COLO829 (cell line): ENCODE results near the gene WFDC2.
"Not testable (repeated sequence)": the region's sequence is repeated elsewhere in the genome, so short reads cannot be mapped to it uniquely, and the experiment has no call there.

Experiments
- DNase-seq: peaks from one replicate; pipeline ENCODE4 v3.0.0; 2012; ENCODE audit warnings: low spot score

The WFDC2 gene

GRCh38 chr20:45452238-45452637 lies 17.3 kb upstream of the WFDC2 start:
- no peak for DNase-seq

DNA sequence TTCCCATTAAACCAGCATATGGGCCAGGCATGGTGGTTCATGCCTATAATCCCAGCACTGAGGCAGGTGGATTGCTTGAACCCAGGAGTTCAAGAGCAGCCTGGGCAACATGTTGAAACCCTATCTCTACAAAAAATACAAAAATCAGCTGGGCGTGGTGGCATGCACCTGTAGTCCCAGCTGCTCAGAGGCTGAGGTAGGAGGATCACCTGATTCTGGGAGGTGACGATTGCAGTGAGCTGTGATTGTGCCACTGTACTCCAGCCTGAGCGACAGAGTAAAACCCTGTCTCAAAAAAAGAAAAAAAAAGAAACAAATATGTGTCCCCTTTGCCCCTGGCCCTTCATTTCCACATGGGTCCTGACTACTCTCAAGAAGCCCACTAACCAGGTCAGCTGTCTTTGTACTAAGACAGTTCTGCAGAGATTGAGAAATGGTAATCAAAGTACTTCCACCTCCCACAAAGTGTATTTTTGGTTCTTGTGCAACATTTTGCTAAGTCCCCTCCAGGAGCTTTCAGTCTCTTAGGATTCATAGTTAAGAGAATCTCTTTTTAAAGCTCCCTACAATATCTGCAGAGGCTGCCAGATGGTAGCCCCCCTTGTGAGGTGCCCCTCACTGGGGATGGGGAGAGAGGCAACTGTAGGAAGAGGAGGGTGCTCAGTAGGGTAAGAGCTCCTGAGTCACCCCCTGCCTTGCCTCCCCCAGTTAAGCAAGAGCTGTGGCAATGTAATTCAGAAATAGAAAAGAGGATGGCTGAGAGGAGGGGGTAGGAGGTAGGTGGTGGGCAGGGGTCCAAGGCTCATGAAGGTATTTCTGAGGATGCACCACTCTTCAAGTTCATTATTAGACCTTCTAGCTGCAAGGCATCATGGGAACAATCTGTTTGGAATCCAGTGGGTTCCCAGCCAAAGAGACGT lies 16.5 kb upstream of the WFDC2 start:
- DNase-seq: no peak

DNA sequence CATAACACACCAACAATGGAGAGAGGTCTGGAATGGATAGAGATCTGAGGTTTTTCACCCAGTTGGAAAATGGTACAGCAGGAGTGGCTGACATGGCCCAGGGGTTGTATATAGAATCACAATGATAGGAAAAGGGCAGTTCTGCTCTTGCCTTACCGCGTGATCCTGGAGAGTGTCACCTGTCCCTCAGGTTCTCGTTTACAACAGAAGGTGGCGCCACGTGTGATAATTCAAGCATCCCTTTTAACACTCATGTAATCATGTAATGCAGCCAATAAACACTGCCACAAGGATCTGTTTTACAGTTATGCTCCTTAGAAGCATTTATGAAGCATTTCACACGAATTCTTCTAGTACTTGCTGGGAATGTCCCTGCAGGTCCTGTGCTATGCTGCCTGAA lies 12.9 kb upstream of the WFDC2 start:
- no peak for DNase-seq

DNA sequence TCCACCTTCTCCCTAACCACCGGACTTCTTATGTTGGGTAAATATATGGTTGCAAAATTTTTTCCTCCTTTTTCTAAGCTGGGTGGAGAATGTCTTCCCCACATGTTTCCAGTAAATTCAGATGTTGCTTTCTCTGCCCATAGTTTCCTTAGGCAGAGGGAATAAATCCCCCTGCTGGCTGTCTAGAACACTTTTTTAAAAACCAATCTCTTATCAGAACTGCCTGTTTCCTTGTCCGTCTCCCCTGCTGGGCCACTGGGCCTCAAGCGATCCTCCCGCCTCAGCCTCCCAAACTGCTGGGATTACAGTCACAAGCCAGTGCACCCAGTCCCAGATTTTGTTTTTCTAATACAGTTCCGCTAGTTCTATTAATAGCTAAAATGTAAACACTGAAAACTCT lies 9.9 kb upstream of the WFDC2 start:
- no peak for DNase-seq

GRCh38 chr20:45461225-45461624 lies 8.3 kb upstream of the WFDC2 start:
- no peak for DNase-seq

DNA sequence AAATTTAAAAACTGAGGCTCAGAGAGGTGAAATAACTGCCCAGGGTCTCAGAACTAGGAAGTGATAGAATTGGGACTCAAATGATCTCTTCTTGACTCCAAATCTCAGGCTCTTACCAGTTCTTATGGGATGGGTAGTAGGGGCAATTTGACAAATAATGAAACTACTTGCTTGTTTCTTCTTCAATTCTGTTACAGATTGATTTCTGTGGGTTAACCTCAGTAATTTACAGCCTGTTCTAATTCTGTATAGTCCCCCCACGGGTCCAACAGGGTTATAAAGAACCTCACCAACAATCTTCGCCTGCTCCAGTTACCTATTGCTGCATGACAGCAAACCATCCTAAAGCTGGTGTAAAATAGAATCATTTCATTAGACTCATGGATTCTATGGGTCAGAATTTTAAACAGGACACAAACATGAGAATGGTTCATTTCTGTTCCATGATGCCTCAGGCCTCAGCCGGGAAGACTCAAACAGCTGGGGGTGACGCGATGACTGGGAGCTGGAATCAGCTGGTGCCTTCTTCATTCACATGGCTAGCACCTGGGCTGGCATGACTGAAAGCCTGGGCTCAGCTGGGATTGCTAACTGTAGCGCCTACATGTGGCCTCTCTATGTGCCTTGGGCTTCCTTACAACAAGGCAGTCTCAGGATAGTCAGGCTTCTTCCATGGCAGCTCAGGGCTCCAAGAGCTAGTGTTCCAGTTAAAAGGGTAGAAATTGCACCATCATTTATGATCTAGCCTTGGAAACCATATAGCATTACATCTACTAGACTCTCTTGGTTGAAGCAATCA lies 6.6 kb upstream of the WFDC2 start:
- DNase-seq: no peak

DNA sequence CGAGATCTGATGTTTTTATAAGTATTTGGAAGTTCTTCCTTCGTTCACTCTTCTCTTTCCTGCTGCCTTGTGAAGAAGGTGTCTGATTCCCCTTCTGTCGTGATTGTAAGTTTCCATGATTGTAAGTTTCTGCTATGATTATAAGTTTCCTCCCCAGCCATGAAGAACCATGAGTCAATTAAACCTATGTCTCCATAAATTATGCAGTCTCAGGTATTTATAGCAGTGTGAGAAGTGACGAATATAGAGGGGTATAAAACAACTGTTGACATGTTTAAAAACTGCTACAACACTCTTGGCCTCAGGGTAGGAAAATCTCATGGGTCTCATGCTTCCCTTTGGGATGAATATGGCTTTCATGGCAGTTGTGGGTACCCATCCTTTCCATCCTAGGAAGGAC lies 5.8 kb upstream of the WFDC2 start:
- DNase-seq: no peak

- DNase-seq: no peak
Observed at GRCh38 chr20:45465491-45466266, 3.9 kb upstream of the WFDC2 start.

DNA sequence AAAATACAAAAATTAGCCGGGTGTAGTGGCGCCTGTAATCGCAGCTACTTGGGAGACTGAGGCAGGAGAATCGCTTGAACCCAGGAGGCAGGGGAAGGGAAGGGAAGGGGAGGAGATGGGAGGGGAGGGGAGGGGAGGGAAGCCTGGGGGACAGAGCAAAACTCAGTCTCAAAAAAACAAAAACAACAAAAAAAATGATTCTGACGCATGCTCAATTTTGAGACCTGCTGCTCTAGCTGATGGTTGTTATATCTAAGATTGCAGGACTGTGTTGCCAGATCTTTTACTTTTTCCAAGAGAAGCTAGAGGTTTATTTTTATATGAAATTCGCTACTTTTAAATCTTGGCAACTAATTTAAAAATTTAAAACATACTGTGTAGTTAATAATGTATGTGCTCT lies 2.4 kb upstream of the WFDC2 start:
- DNase-seq: no peak

DNA sequence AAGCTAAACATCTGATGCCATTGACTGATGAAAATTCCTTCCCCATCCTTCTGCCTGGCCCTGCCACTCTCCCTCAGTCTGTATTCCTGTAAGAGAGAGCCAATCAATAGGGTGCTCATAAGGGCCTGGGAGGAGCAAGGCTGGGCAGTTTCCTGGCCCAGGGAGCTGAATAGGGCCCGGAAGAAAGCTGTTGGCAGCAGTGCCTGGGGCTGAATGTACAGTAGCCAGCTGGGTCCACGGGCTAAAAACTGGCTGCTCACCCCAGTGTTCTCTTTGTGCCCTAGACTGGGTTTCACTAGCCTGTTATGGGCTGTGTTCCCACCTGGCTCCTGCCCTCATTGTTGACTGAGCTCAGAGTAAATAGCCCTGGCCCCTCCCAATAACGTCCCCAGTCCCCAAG lies 1.7 kb upstream of the WFDC2 start:
- DNase-seq: no peak

- no peak for DNase-seq
Observed at GRCh38 chr20:45470262-45470931, 844 bp downstream of the WFDC2 start.

DNA sequence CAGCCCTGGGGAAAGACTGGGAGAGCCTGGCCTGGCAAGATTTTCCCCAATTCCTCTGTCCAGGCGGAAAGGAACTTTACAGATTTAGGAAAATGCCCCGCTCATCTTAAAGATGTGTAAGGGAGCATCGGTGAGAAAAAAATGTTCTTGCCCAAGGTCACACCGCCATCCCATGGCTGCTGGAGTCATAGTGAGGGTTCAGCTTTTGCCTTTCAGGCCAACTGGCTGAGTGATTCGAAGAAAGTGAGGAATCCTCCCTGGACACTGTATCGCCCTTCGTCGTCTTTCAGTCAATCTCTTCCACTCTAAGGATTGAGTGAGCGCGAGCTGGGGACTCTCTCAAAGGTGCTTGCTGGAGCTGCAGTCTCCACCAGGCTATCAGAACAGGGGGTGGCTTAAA lies 1.4 kb downstream of the WFDC2 start:
- DNase-seq: no peak

DNA sequence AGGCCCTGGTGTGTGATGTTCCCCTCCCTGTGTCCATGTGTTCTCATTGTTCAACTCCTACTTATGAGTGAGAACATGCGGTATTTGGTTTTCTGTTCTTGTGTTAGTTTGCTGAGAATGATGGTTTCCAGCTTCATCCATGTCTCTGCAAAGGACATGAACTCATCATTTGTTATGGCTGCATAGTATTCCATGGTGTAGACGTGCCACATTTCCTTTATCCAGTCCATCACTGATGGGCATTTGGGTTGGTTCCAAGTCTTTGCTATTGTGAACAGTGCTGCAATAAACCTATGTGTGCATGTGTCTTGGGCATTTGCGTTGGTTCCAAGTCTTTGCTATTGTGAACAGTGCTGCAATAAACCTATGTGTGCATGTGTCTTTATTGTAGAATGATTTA lies 2.7 kb downstream of the WFDC2 start:
- not testable (repeated sequence) for DNase-seq

GRCh38 chr20:45477530-45478148 lies 8.1 kb downstream of the WFDC2 start:
- not testable (repeated sequence) for DNase-seq

- DNase-seq: no peak
Observed at GRCh38 chr20:45479822-45480221, 10.3 kb downstream of the WFDC2 start.

GRCh38 chr20:45484676-45485075 lies 15.1 kb downstream of the WFDC2 start:
- DNase-seq: no peak

GRCh38 chr20:45485388-45485787 lies 15.8 kb downstream of the WFDC2 start:
- DNase-seq: no peak

DNA sequence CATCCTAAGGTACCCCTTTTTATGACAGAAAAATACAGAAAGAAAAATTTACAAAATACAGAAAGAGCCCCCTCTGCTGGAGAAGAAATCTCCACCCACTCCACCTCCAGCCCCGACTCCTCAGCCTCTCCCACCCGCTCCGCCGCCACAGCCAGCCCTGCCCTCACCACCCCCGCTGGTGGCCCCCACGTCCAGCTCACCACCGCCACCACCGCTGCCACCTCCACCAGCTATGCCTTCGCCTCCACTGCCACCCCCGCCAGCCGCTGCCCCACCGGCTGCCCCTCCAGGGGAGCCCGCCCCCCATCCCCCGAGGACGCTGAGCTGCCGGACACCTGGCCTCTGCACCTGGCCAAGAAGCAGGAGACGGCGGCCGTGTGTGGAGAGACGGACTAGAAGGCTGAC lies 17.7 kb downstream of the WFDC2 start:
- no peak for DNase-seq

GRCh38 chr20:45489083-45489531 lies 19.6 kb downstream of the WFDC2 start:
- no peak for DNase-seq

GRCh38 chr20:45495501-45495941 lies 26.0 kb downstream of the WFDC2 start:
- DNase-seq: no peak

GRCh38 chr20:45496166-45496565 lies 26.6 kb downstream of the WFDC2 start:
- DNase-seq: no peak
